Mesendoderm (in vitro differentiated cells): ENCODE data around the gene C11orf24.

Experiments used
- DNase-seq: peaks from one replicate; pipeline ENCODE4 v3.0.0; 2013
- H2AK5ac ChIP-seq: 2 replicates; pipeline ENCODE4 v1.6.1; 2013; ENCODE audit warnings: low read length, inconsistent platforms
- H2BK120ac ChIP-seq: 2 replicates; pipeline ENCODE4 v1.6.1; 2013; ENCODE audit warnings: low read depth, mild to moderate bottlenecking, low read length, moderate library complexity, mixed read lengths
- H2BK15ac ChIP-seq: replicated peaks from 2 replicates; pipeline ENCODE4 v1.6.1; 2013; ENCODE audit warnings: low read depth, mild to moderate bottlenecking, moderate library complexity
- H2BK5ac ChIP-seq: 2 replicates; pipeline ENCODE4 v1.6.1; 2013; ENCODE audit warnings: low read length, inconsistent platforms
- H3K18ac ChIP-seq: 2 replicates; pipeline ENCODE4 v1.6.1; 2013; ENCODE audit warnings: mild to moderate bottlenecking, low read length, mixed read lengths
- H3K23ac ChIP-seq: one replicate; pipeline ENCODE4 v1.6.1; 2013; ENCODE audit warnings: low read length
- H3K27ac ChIP-seq: 2 replicates; pipeline ENCODE4 v1.5.1; 2013; ENCODE audit warnings: low read depth, mild to moderate bottlenecking, inconsistent platforms, low read length, moderate library complexity
- H3K27me3 ChIP-seq: 2 replicates; pipeline ENCODE4 v1.6.1; 2013; ENCODE audit warnings: low read length, control low read depth, mild to moderate bottlenecking, inconsistent platforms; ENCODE audit not compliant: insufficient read depth, poor library complexity
- H3K36me3 ChIP-seq: 2 replicates; pipeline ENCODE4 v1.6.1; 2013; ENCODE audit warnings: low read length, inconsistent platforms; ENCODE audit not compliant: control insufficient read depth, insufficient read depth
- H3K4ac ChIP-seq: one replicate; pipeline ENCODE4 v1.6.1; 2013; ENCODE audit warnings: low read depth, mild to moderate bottlenecking, low read length, moderate library complexity
- H3K4me1 ChIP-seq: 2 replicates; pipeline ENCODE4 v1.6.1; 2013; ENCODE audit warnings: low read depth, low read length, inconsistent platforms; ENCODE audit not compliant: control insufficient read depth
- H3K4me2 ChIP-seq: 2 replicates; pipeline ENCODE4 v1.6.1; 2013; ENCODE audit warnings: low read length
- H3K4me3 ChIP-seq: 2 replicates; pipeline ENCODE4 v1.5.1; 2013; ENCODE audit warnings: mild to moderate bottlenecking, low read length
- H3K56ac ChIP-seq: one replicate; pipeline ENCODE4 v1.6.1; 2013; ENCODE audit warnings: low read length
- H3K79me1 ChIP-seq: 2 replicates; pipeline ENCODE4 v1.6.1; 2013; ENCODE audit warnings: low read length, inconsistent platforms
- H3K79me2 ChIP-seq: 2 replicates; pipeline ENCODE4 v1.6.1; 2013; ENCODE audit warnings: mild to moderate bottlenecking, low read length; ENCODE audit not compliant: control insufficient read depth, insufficient read depth
- H3K9ac ChIP-seq: 2 replicates; pipeline ENCODE4 v1.6.1; 2013; ENCODE audit warnings: low read length, inconsistent platforms
- H4K5ac ChIP-seq: one replicate; pipeline ENCODE4 v1.6.1; 2013; ENCODE audit warnings: low read length
- H4K8ac ChIP-seq: one replicate; pipeline ENCODE4 v1.6.1; 2013; ENCODE audit warnings: low read depth, mild to moderate bottlenecking, control low read depth, low read length, moderate library complexity
- WGBS: extraction: QIAGEN DNeasy Blood & Tissue Kit; methylation state at CpG from one replicate; pipeline ENCODE4 v1.1.7; 2013; ENCODE audit warnings: low lambda C conversion rate, missing lambda C conversion rate; ENCODE audit not compliant: insufficient coverage; ENCODE audit errors: extremely low coverage; 5-methylcytosine and 5-hydroxymethylcytosine counted together

The C11orf24 gene

DNA sequence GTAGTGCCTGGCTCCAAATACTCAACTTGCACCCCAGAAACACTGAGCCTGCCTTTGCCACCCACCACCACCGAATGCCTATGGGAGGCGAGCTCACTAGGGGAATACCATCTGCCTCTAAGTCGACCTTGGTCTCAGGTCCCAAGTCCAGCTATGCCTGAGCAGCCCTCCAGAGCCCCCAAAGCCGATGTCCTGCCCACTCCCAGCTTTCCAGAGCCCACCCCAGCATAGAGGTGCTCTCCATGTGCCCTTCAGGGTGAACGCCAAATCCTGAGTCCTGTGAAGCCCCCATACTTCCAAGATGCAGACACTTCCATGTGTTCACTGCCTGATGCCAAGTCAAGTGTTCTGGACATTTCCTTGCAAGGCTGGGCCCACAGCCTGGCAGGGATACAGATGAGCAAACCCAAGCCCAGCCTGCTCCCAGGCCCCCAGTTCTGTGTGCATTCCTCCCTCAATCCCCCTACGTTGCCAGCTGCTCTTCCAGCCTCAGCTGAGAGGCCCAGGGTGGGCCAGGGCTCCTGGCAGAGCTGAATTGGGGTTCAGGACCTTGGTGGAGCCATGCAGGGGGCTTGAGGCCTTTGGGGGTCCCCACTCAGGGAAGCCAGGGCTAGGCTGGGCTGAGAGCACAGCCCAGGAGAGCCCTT lies 56.1 kb downstream of the C11orf24 start:
- no peak overlapping the region for H3K27ac ChIP-seq
- H3K4me3 ChIP-seq: no peak overlapping the region
- peaks cover 16% of the 10 kb centered on the region for H3K79me2 ChIP-seq
- H4K8ac ChIP-seq: no peak overlapping the region
- H3K4me1 ChIP-seq: peaks cover 2% of the 10 kb centered on the region
- H2BK5ac ChIP-seq: no peak overlapping the region
- H2AK5ac ChIP-seq: no peak overlapping the region
- H3K36me3 ChIP-seq: no peaks in the 10 kb centered on the region
- no peak overlapping the region for H3K9ac ChIP-seq
- no peak overlapping the region for H3K56ac ChIP-seq
- H3K79me1 ChIP-seq: peaks cover 6% of the 10 kb centered on the region
- H3K4me2 ChIP-seq: no peak overlapping the region
- no peaks in the 10 kb centered on the region for H3K27me3 ChIP-seq
- H3K18ac ChIP-seq: no peak overlapping the region
- no peak overlapping the region for H2BK120ac ChIP-seq
- no peak overlapping the region for H4K5ac ChIP-seq
- H3K4ac ChIP-seq: no peak overlapping the region
- no peak overlapping the region for H3K23ac ChIP-seq
- no peak for DNase-seq
- no peak overlapping the region for H2BK15ac ChIP-seq
- no CpG with 5 or more reads among the region's 6 CpGs for WGBS

DNA sequence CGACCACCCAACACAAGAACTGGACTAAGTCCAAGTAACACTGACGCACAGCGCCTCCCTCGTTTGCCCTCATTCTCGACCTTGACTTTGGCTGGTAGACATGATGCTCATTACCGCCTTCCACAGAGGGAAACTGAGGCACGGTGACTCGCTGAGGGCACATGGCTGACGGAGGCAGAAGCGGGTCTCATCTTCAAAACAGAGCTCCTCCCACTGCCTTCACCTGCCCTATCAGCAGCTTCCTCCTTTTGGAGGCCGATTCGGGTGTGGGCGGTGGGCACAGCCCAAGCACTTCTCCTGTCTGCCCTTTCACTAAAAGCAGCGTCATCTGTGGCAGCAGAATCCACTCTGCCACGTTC lies 56.7 kb downstream of the C11orf24 start:
- Histone ChIP-seq H4K8ac (no peak overlapping the region), H3K56ac (no peak overlapping the region), H2AK5ac (no peak overlapping the region), H3K27me3 (no peaks in the 10 kb centered on the region), H3K4me2 (no peak overlapping the region), H3K4ac (no peak overlapping the region), H3K23ac (no peak overlapping the region), H4K5ac (no peak overlapping the region), H3K36me3 (no peaks in the 10 kb centered on the region), H2BK120ac (no peak overlapping the region), H3K27ac (no peak overlapping the region), H2BK5ac (no peak overlapping the region), H3K4me3 (no peak overlapping the region), H3K9ac (no peak overlapping the region), H2BK15ac (no peak overlapping the region), H3K79me1 (peaks cover 9% of the 10 kb centered on the region), H3K4me1 (peaks cover 2% of the 10 kb centered on the region), H3K79me2 (peaks cover 21% of the 10 kb centered on the region), H3K18ac (no peak overlapping the region)
- no peak for DNase-seq
- WGBS: no CpG with 5 or more reads among the region's 15 CpGs

- H3K4me3 ChIP-seq: peak overlapping the region; percentile 50
- no peak overlapping the region for H4K5ac ChIP-seq
- peak overlapping the region; percentile 99 for H3K27ac ChIP-seq
- H3K79me2 ChIP-seq: peaks cover 24% of the 10 kb centered on the region
- peak overlapping the region; percentile 86 for H3K4me2 ChIP-seq
- H3K9ac ChIP-seq: peak overlapping the region; percentile 96
- H3K4ac ChIP-seq: peak overlapping the region; percentile 94
- H3K56ac ChIP-seq: peak overlapping the region; percentile 99
- peaks cover 2% of the 10 kb centered on the region for H3K4me1 ChIP-seq
- peak overlapping the region; percentile 89 for H3K23ac ChIP-seq
- peak overlapping the region; percentile 89 for H3K18ac ChIP-seq
- H4K8ac ChIP-seq: peak overlapping the region; percentile 88
- H3K79me1 ChIP-seq: peaks cover 10% of the 10 kb centered on the region
- H2BK120ac ChIP-seq: peak overlapping the region; percentile 55
- no peak overlapping the region for H2BK15ac ChIP-seq
- H3K27me3 ChIP-seq: no peaks in the 10 kb centered on the region
- no CpG with 5 or more reads among the region's 58 CpGs for WGBS
- peak overlapping the region; percentile 83 for H2BK5ac ChIP-seq
- H3K36me3 ChIP-seq: no peaks in the 10 kb centered on the region
- peak; percentile 29 for DNase-seq
- H2AK5ac ChIP-seq: no peak overlapping the region
These were observed 57.3 kb downstream of the C11orf24 start for GRCh38 chr11:68214173-68215086.

GRCh38 chr11:68213555-68214172 lies 58.1 kb downstream of the C11orf24 start:
- WGBS: no CpG with 5 or more reads among the region's 90 CpGs
- Histone ChIP-seq H3K79me2 (peaks cover 31% of the 10 kb centered on the region), H3K4me1 (peaks cover 2% of the 10 kb centered on the region)

GRCh38 chr11:68213135-68213515 lies 58.6 kb downstream of the C11orf24 start, which contains the start of gene KMT5B:
Gene KMT5B (minus strand): TSS chr11:68213296. CDS start chr11:68190076, 23,220 bp downstream.
- Histone ChIP-seq H2BK120ac (peak within 1 kb of the TSS; percentile 98), H3K4me1 (peaks cover 2% of the 10 kb centered on the region), H2AK5ac (no peak within 1 kb of the TSS), H3K23ac (peak within 1 kb of the TSS; percentile 89), H3K79me2 (peaks cover 37% of the 10 kb centered on the region), H2BK5ac (peak within 1 kb of the TSS; percentile 99), H3K27me3 (no peaks in the 10 kb centered on the region), H3K56ac (peak within 1 kb of the TSS; percentile 99), H3K9ac (peak within 1 kb of the TSS; percentile 96), H3K4me3 (peak within 1 kb of the TSS; percentile 86), H4K8ac (peak within 1 kb of the TSS; percentile 100), H3K4ac (peak within 1 kb of the TSS; percentile 97), H3K36me3 (no peaks in the 10 kb centered on the region), H3K79me1 (peaks cover 11% of the 10 kb centered on the region), H3K27ac (peak within 1 kb of the TSS; percentile 99), H3K18ac (peak within 1 kb of the TSS; percentile 89), H2BK15ac (no peak within 1 kb of the TSS), H4K5ac (no peak within 1 kb of the TSS), H3K4me2 (peak within 1 kb of the TSS; percentile 93)
- WGBS: no CpG with 5 or more reads among the region's 60 CpGs
- no peak for DNase-seq

More at GRCh38 chr11:68213555-68214172, 58.1 kb downstream of the C11orf24 start:
- H3K4me2 ChIP-seq: peak overlapping the region; percentile 86
- H2BK120ac ChIP-seq: peak overlapping the region; percentile 55
- peak overlapping the region; percentile 50 for H3K4me3 ChIP-seq
- peak overlapping the region; percentile 97 for H3K4ac ChIP-seq
- peak overlapping the region; percentile 99 for H3K56ac ChIP-seq
- H3K9ac ChIP-seq: peak overlapping the region; percentile 96
- H2AK5ac ChIP-seq: no peak overlapping the region
- peak overlapping the region; percentile 99 for H3K27ac ChIP-seq
- no peak overlapping the region for H4K5ac ChIP-seq
- no peaks in the 10 kb centered on the region for H3K27me3 ChIP-seq
- H2BK15ac ChIP-seq: no peak overlapping the region
- H3K18ac ChIP-seq: peak overlapping the region; percentile 89
- H4K8ac ChIP-seq: peak overlapping the region; percentile 88
- DNase-seq: peak; percentile 96
- H3K79me1 ChIP-seq: peaks cover 11% of the 10 kb centered on the region
- H2BK5ac ChIP-seq: peak overlapping the region; percentile 99
- peak overlapping the region; percentile 54 for H3K23ac ChIP-seq
- no peaks in the 10 kb centered on the region for H3K36me3 ChIP-seq
